MM.1S (cell line): ENCODE measurements around the gene KRTAP10-9.

ENCODE experiments used
- DNase-seq: peaks from one replicate; pipeline ENCODE4 v3.0.0-alpha.2; 2015
- H2AFZ ChIP-seq: fragments of 300-600 bp; sonication (generic); 2 replicates; pipeline ENCODE4 v1.6.0; 2016; ENCODE audit warnings: antibody characterized with exemption, low read length
- H3F3A ChIP-seq: fragments of 300-600 bp; sonication (generic); 2 replicates; pipeline ENCODE4 v1.6.1; 2016; ENCODE audit warnings: mild to moderate bottlenecking, antibody characterized with exemption, low read length, moderate library complexity, mixed read lengths; ENCODE audit not compliant: insufficient read depth
- H3K27ac ChIP-seq: fragments of 300-600 bp; sonication (generic); 2 replicates; pipeline ENCODE4 v1.5.1; 2016; ENCODE audit warnings: mild to moderate bottlenecking, low read length
- H3K27me3 ChIP-seq: fragments of 300-600 bp; sonication (generic); replicated peaks from 2 replicates; pipeline ENCODE4 v1.6.0; 2016; ENCODE audit warnings: low read length; ENCODE audit not compliant: insufficient read depth
- H3K36me3 ChIP-seq: fragments of 300-600 bp; sonication (generic); replicated peaks from 2 replicates; pipeline ENCODE4 v1.6.1; 2016; ENCODE audit warnings: mild to moderate bottlenecking, low read length, mixed read lengths; ENCODE audit not compliant: insufficient read depth
- H3K4me1 ChIP-seq: fragments of 300-600 bp; sonication (generic); 2 replicates; pipeline ENCODE4 v1.6.1; 2016; ENCODE audit warnings: low read length, mixed read lengths
- H3K4me2 ChIP-seq: fragments of 300-600 bp; sonication (generic); 2 replicates; pipeline ENCODE4 v1.6.0; 2016; ENCODE audit warnings: low read depth, low read length
- H3K4me3 ChIP-seq: fragments of 300-600 bp; sonication (generic); 2 replicates; pipeline ENCODE4 v1.5.1; 2016; ENCODE audit warnings: low read length, mixed read lengths
- H3K79me2 ChIP-seq: fragments of 300-600 bp; sonication (generic); 2 replicates; pipeline ENCODE4 v1.6.1; 2016; ENCODE audit warnings: mixed run types, low read length, mixed read lengths
- H3K9ac ChIP-seq: fragments of 300-600 bp; sonication (generic); 2 replicates; pipeline ENCODE4 v1.6.1; 2016; ENCODE audit warnings: low read length, mixed read lengths
- H3K9me2 ChIP-seq: fragments of 300-600 bp; sonication (generic); replicated peaks from 2 replicates; pipeline ENCODE4 v1.6.1; 2016; ENCODE audit warnings: mild to moderate bottlenecking, low read length, mixed read lengths; ENCODE audit not compliant: insufficient read depth
- H3K9me3 ChIP-seq: fragments of 300-600 bp; sonication (generic); replicated peaks from 2 replicates; pipeline ENCODE4 v1.6.1; 2016; ENCODE audit warnings: mild to moderate bottlenecking, low read length, mixed read lengths; ENCODE audit not compliant: insufficient read depth
- H4K20me1 ChIP-seq: fragments of 300-600 bp; sonication (generic); 2 replicates; pipeline ENCODE4 v1.6.1; 2016; ENCODE audit warnings: mild to moderate bottlenecking, low read length, moderate library complexity, mixed read lengths; ENCODE audit not compliant: insufficient read depth
- EZH2 ChIP-seq: fragments of 300-600 bp; sonication (generic); optimal IDR thresholded peaks from 2 replicates; pipeline ENCODE3; 2017; ENCODE audit warnings: low read depth, mild to moderate bottlenecking, antibody characterized with exemption, low read length, mixed read lengths
- EZH2phosphoT487 ChIP-seq: fragments of 300-600 bp; sonication (generic); IDR thresholded peaks from 2 replicates; pipeline ENCODE4 v1.6.1; 2018; ENCODE audit warnings: antibody characterized with exemption, low read length
- TF ChIP-seq, protein P1 (sequence below): fragments of 300-600 bp; sonication (generic); IDR thresholded peaks from 2 replicates; pipeline ENCODE4 v1.5.1; 2016; ENCODE audit warnings: antibody characterized with exemption, low read length, mixed read lengths

Gene KRTAP10-9

DNA sequence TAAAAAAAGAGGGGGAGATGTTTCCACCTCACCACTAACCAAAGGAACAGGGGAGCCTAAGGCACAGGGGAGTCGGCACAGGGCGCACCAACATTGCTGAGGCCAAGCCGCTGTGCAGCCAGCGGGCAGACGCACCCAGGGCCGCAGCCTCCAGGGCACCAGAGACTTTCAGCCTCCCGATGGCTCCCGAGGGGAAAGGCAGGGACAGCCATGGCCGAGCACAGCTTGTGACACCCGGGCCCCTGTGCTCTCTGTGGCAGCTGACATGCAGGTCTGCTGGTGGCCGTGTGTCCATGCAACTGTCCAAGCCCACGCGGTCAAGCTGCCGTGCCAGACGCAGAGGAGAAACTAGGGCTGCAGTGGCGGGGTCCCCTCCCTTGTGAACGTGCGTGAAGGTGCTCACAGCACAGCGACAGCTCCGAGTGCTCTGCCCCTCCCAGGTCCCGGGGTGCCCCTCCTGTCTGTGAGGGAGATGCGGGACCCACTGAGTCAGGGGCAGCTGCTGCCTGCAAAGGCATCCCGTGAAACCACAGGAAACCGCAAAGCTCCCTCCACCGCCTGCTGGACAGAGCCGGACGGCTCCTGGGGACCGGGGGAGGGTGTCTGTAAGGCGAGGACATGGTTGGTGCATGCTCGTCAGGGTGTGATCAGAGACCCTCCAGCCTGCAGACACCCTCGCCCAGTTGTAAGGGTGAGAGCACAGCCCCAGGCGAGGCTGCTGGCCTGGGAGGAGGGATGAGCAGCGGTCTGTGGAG lies 21.8 kb downstream of the KRTAP10-9 start:
- H3K27ac ChIP-seq, result no peak overlapping the region
- no peak for DNase-seq
- no peak overlapping the region for H2AFZ ChIP-seq
- no peak overlapping the region for H3K9ac ChIP-seq
- H3K36me3 ChIP-seq, result no peaks in the 10 kb centered on the region
- H3F3A ChIP-seq, result no peaks in the 10 kb centered on the region
- no peaks in the 10 kb centered on the region for H3K4me1 ChIP-seq
- no peaks in the 10 kb centered on the region for H3K79me2 ChIP-seq
- peaks cover 95% of the 10 kb centered on the region for H3K27me3 ChIP-seq
- TF ChIP-seq, protein P1, sequence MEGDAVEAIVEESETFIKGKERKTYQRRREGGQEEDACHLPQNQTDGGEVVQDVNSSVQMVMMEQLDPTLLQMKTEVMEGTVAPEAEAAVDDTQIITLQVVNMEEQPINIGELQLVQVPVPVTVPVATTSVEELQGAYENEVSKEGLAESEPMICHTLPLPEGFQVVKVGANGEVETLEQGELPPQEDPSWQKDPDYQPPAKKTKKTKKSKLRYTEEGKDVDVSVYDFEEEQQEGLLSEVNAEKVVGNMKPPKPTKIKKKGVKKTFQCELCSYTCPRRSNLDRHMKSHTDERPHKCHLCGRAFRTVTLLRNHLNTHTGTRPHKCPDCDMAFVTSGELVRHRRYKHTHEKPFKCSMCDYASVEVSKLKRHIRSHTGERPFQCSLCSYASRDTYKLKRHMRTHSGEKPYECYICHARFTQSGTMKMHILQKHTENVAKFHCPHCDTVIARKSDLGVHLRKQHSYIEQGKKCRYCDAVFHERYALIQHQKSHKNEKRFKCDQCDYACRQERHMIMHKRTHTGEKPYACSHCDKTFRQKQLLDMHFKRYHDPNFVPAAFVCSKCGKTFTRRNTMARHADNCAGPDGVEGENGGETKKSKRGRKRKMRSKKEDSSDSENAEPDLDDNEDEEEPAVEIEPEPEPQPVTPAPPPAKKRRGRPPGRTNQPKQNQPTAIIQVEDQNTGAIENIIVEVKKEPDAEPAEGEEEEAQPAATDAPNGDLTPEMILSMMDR, result no peak
- TF ChIP-seq EZH2phosphoT487 (no peak), EZH2 (no peak)
- no peaks in the 10 kb centered on the region for H3K9me2 ChIP-seq
- no peaks in the 10 kb centered on the region; the same call in 1 of the 2 replicates for H3K9me3 ChIP-seq
- H3K4me3 ChIP-seq, result no peak overlapping the region
- H4K20me1 ChIP-seq, result no peaks in the 10 kb centered on the region
- no peak overlapping the region for H3K4me2 ChIP-seq

- peaks cover 94% of the 10 kb centered on the region for H3K27me3 ChIP-seq
Observed at GRCh38 chr21:44649521-44650100, 22.7 kb downstream of the KRTAP10-9 start.

GRCh38 chr21:44650265-44650972 lies 23.5 kb downstream of the KRTAP10-9 start:
- H3K27me3 ChIP-seq, result peaks cover 86% of the 10 kb centered on the region
- H2AFZ ChIP-seq, result no peak overlapping the region
- TF ChIP-seq, protein P1, result no peak
- TF ChIP-seq EZH2 (no peak), EZH2phosphoT487 (no peak)
- no peaks in the 10 kb centered on the region for H3K9me2 ChIP-seq
- H3K4me2 ChIP-seq, result no peak overlapping the region
- no peaks in the 10 kb centered on the region for H4K20me1 ChIP-seq
- no peak for DNase-seq
- H3K9me3 ChIP-seq, result no peaks in the 10 kb centered on the region
- no peaks in the 10 kb centered on the region for H3K79me2 ChIP-seq
- H3K36me3 ChIP-seq, result no peaks in the 10 kb centered on the region
- H3F3A ChIP-seq, result no peaks in the 10 kb centered on the region
- H3K4me1 ChIP-seq, result no peaks in the 10 kb centered on the region
- H3K4me3 ChIP-seq, result no peak overlapping the region
- H3K27ac ChIP-seq, result no peak overlapping the region
- H3K9ac ChIP-seq, result no peak overlapping the region

More at GRCh38 chr21:44649521-44650100, 22.7 kb downstream of the KRTAP10-9 start:
- Histone ChIP-seq H3K9ac (no peak overlapping the region), H3K36me3 (no peaks in the 10 kb centered on the region), H3K9me2 (no peaks in the 10 kb centered on the region), H2AFZ (no peak overlapping the region), H3K9me3 (no peaks in the 10 kb centered on the region; the same call in 1 of the 2 replicates), H3K4me2 (no peak overlapping the region), H4K20me1 (no peaks in the 10 kb centered on the region), H3K4me3 (no peak overlapping the region), H3K4me1 (no peaks in the 10 kb centered on the region), H3K79me2 (no peaks in the 10 kb centered on the region), H3F3A (no peaks in the 10 kb centered on the region), H3K27ac (no peak overlapping the region)
- no peak for DNase-seq
- TF ChIP-seq EZH2phosphoT487, result no peak
- TF ChIP-seq, protein P1, result no peak
- no peak for TF ChIP-seq EZH2
